ENCODE measurements around the gene SLC45A3.

Gene SLC45A3

DNA sequence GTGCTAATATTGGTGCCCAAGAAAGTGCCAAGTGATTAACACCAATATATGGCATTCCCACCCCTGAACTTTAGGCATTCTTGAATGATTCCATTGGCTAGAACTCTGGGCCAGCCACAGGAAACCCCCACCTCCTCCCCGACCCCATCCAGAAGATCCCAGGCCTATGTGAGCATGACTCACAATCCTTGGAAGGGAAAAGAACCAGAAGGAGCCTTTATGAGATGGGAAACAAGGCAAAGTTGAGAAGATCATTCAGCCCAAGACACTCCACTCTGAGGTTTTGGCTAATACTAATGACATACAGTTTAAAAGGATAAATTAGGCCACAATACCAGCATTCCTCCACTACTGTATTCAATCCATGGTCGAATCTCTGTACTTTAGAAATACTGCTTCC lies 70.3 kb downstream of the SLC45A3 start:
- no peak for DNase-seq (ENCODE audit: low read depth)
